H1 (cell line): Measurements from ENCODE around the gene POU6F2. TPM values are rescaled to one million over a fixed set of nuclear protein-coding genes. Genes with fewer than 3 reads are reported as not detected.

Source experiments
- CTCF ChIA-PET: fragments of 300-600 bp; sonication (Branson Sonifier 250); formaldehyde crosslinking; loops from one replicate; lab custom pipeline; 2021; ENCODE audit not compliant: partially characterized antibody; lab: Charles Lee
- POLR2A ChIA-PET: fragments of 300-600 bp; sonication (Branson Sonifier 250); formaldehyde crosslinking; loops from one replicate; lab custom pipeline; 2021; ENCODE audit warnings: inconsistent platforms; ENCODE audit not compliant: partially characterized antibody; lab: Charles Lee
- DNase-seq, 2 experiments: peaks; one replicate each; pipeline versions ENCODE4 v3.0.0 to v3.0.0-alpha.2; 2010 to 2022; ENCODE audit warnings: low spot score in 2 of 2, low read depth in 1 of 2, mixed read lengths in 1 of 2
- FAIRE-seq: peaks from 2 replicates; lab custom pipeline; 2011; peaks lifted over from hg19 to GRCh38; lab: Jason Lieb, UNC
- H2AFZ ChIP-seq: 2 replicates; pipeline ENCODE4 v1.8.1; 2012; ENCODE audit warnings: low read length, inconsistent platforms
- H2AK5ac ChIP-seq: 2 replicates; pipeline ENCODE4 v1.6.1; 2013; ENCODE audit warnings: low read depth, low read length
- H2BK120ac ChIP-seq: replicated peaks from 2 replicates; pipeline ENCODE3; 2013; ENCODE audit warnings: low read depth, low read length, inconsistent platforms
- H2BK12ac ChIP-seq: 2 replicates; pipeline ENCODE4 v1.6.1; 2013; ENCODE audit warnings: low read depth, low read length
- H2BK15ac ChIP-seq: 2 replicates; pipeline ENCODE4 v1.6.1; 2013; ENCODE audit warnings: low read length
- H2BK20ac ChIP-seq: 2 replicates; pipeline ENCODE4 v1.6.1; 2013; ENCODE audit warnings: low read length
- H2BK5ac ChIP-seq: 2 replicates; pipeline ENCODE4 v1.6.1; 2013; ENCODE audit warnings: low read depth, low read length
- H3K14ac ChIP-seq: 2 replicates; pipeline ENCODE4 v1.6.1; 2013; ENCODE audit warnings: inconsistent platforms; ENCODE audit not compliant: insufficient read length
- H3K18ac ChIP-seq: 2 replicates; pipeline ENCODE4 v1.6.1; 2013; ENCODE audit warnings: low read length; ENCODE audit errors: extremely low read depth
- H3K23ac ChIP-seq: 2 replicates; pipeline ENCODE4 v1.6.1; 2013; ENCODE audit warnings: inconsistent platforms; ENCODE audit not compliant: insufficient read length
- H3K23me2 ChIP-seq: 2 replicates; pipeline ENCODE4 v1.6.1; 2013; ENCODE audit warnings: low read depth, low read length
- H3K27ac ChIP-seq: 2 replicates; pipeline ENCODE4 v1.6.1; 2011; ENCODE audit warnings: low read depth, low read length, inconsistent platforms
- H3K27me3 ChIP-seq, 4 experiments: replicated peaks in 1 of 4; 1 replicate in 1 of 4; 2 replicates in 3 of 4; pipeline versions ENCODE4 v1.6.1 to v1.8.1; 2011 to 2013; ENCODE audit warnings: low read length in 3 of 4, mild to moderate bottlenecking in 3 of 4, inconsistent platforms in 2 of 4, mixed read lengths in 2 of 4, moderate library complexity in 1 of 4; ENCODE audit not compliant: control insufficient read depth in 3 of 4, insufficient read depth in 3 of 4; ENCODE audit errors: extremely low read depth in 1 of 4
- H3K36me3 ChIP-seq, 4 experiments: 2 replicates each; pipeline versions ENCODE4 v1.6.1 to v1.8.1; 2011 to 2013; ENCODE audit warnings: mild to moderate bottlenecking in 4 of 4, low read length in 3 of 4, moderate library complexity in 2 of 4, control low read depth in 1 of 4, inconsistent platforms in 1 of 4; ENCODE audit not compliant: insufficient read depth in 4 of 4, control insufficient read depth in 2 of 4
- H3K4ac ChIP-seq: replicated peaks from 2 replicates; pipeline ENCODE3; 2013; ENCODE audit warnings: low read length, low read depth, mixed read lengths, inconsistent platforms; ENCODE audit not compliant: insufficient read length
- H3K4me1 ChIP-seq, 4 experiments: replicated peaks in 1 of 4; 1 replicate in 1 of 4; 2 replicates in 3 of 4; pipeline versions ENCODE4 v1.6.1 to v1.8.1; 2011 to 2013; ENCODE audit warnings: low read length in 3 of 4, inconsistent platforms in 2 of 4, mixed read lengths in 1 of 4; ENCODE audit not compliant: insufficient read depth in 4 of 4, control insufficient read depth in 3 of 4
- H3K4me2 ChIP-seq, 2 experiments: 2 replicates each; pipeline versions ENCODE4 v1.6.1 to v1.8.1; 2011 to 2013; ENCODE audit warnings: low read depth in 2 of 2, low read length in 2 of 2, control low read depth in 1 of 2, inconsistent platforms in 1 of 2, mild to moderate bottlenecking in 1 of 2; ENCODE audit not compliant: insufficient read depth in 1 of 2
- H3K4me3 ChIP-seq, 4 experiments: fragments of 200-600, 300-600 bp in 1 of 4; sonication (generic), shearing (Covaris generic), sonication (Bioruptor Twin) in 1 of 4; 2 replicates each; pipeline versions ENCODE4 v1.5.1 to v1.8.1; 2011 to 2016; ENCODE audit warnings: low read length in 4 of 4, low read depth in 3 of 4, control low read depth in 2 of 4, inconsistent platforms in 2 of 4, mild to moderate bottlenecking in 2 of 4, mixed read lengths in 1 of 4, moderate library complexity in 1 of 4; ENCODE audit not compliant: insufficient read depth in 2 of 4; ENCODE audit errors: extremely low read depth in 1 of 4
- H3K56ac ChIP-seq: replicated peaks from 2 replicates; pipeline ENCODE3; 2013; ENCODE audit warnings: low read depth, mild to moderate bottlenecking, mixed read lengths, low read length, inconsistent platforms; ENCODE audit not compliant: insufficient read length
- H3K79me1 ChIP-seq: 2 replicates; pipeline ENCODE4 v1.6.1; 2013; ENCODE audit warnings: low read depth, low read length, control low read depth
- H3K79me2 ChIP-seq, 2 experiments: 2 replicates each; pipeline versions ENCODE4 v1.6.1 to v1.8.1; 2012 to 2013; ENCODE audit warnings: low read length in 2 of 2, mild to moderate bottlenecking in 2 of 2, inconsistent platforms in 1 of 2; ENCODE audit not compliant: insufficient read depth in 2 of 2, control insufficient read depth in 1 of 2
- H3K9ac ChIP-seq, 4 experiments: replicated peaks in 1 of 4; 1 replicate in 1 of 4; 2 replicates in 3 of 4; pipeline versions ENCODE4 v1.6.1 to v1.8.1; 2011 to 2013; ENCODE audit warnings: low read depth in 3 of 4, low read length in 3 of 4, control low read depth in 2 of 4, mild to moderate bottlenecking in 2 of 4, moderate library complexity in 2 of 4, inconsistent platforms in 1 of 4; ENCODE audit errors: extremely low read depth in 1 of 4
- H3K9me3 ChIP-seq, 2 experiments: 2 replicates each; pipeline versions ENCODE4 v1.6.1 to v1.8.1; 2012 to 2013; ENCODE audit warnings: mild to moderate bottlenecking in 2 of 2, moderate library complexity in 2 of 2, control low read depth in 1 of 2, inconsistent platforms in 1 of 2, low read depth in 1 of 2, low read length in 1 of 2, mixed read lengths in 1 of 2; ENCODE audit not compliant: insufficient read depth in 2 of 2
- H4K20me1 ChIP-seq, 2 experiments: replicated peaks in 1 of 2; 2 replicates each; pipeline versions ENCODE3 to v1.8.1; 2011 to 2013; ENCODE audit warnings: inconsistent platforms in 2 of 2, low read length in 2 of 2, mild to moderate bottlenecking in 1 of 2; ENCODE audit not compliant: insufficient read depth in 2 of 2, control insufficient read depth in 1 of 2
- H4K5ac ChIP-seq: 2 replicates; pipeline ENCODE4 v1.6.1; 2013; ENCODE audit warnings: low read length, low read depth, mixed read lengths, inconsistent platforms; ENCODE audit not compliant: insufficient read length
- H4K8ac ChIP-seq: 2 replicates; pipeline ENCODE4 v1.8.0; 2013; ENCODE audit warnings: mild to moderate bottlenecking, moderate library complexity, low read length, inconsistent platforms; ENCODE audit not compliant: insufficient read depth; ENCODE audit errors: extremely low read depth
- H4K91ac ChIP-seq: replicated peaks from 2 replicates; pipeline ENCODE3; 2013; ENCODE audit warnings: low read length, mixed read lengths, inconsistent platforms; ENCODE audit not compliant: insufficient read length
- CBX5 ChIP-seq: fragments of 300-800, 300-1000 bp; sonication (generic); IDR thresholded peaks from 2 replicates; pipeline ENCODE4 v1.7.1; 2016; ENCODE audit warnings: antibody characterized with exemption, low read length, low read depth
- CHD1 ChIP-seq: IDR thresholded peaks from 2 replicates; pipeline ENCODE4 v1.6.1; 2012; ENCODE audit warnings: low read depth, low read length, improper control_type of control experiment
- EGR1 ChIP-seq: IDR thresholded peaks from 2 replicates; pipeline ENCODE4 v1.6.1; 2011; ENCODE audit warnings: low read depth, low read length, borderline replicate concordance
- EP300 ChIP-seq, 2 experiments: IDR thresholded peaks; 1 replicate in 1 of 2; 2 replicates in 1 of 2; pipeline ENCODE4 v1.6.1; 2011 to 2012; ENCODE audit warnings: low read depth in 2 of 2, low read length in 2 of 2, mild to moderate bottlenecking in 2 of 2, borderline replicate concordance in 1 of 2, inconsistent platforms in 1 of 2, moderate library complexity in 1 of 2
- GABPA ChIP-seq: IDR thresholded peaks from 2 replicates; pipeline ENCODE4 v1.6.1; 2011; ENCODE audit warnings: mild to moderate bottlenecking, low read length, moderate library complexity, borderline replicate concordance; ENCODE audit not compliant: insufficient read depth
- GTF2F1 ChIP-seq: IDR thresholded peaks from 2 replicates; pipeline ENCODE4 v1.6.1; 2012; ENCODE audit warnings: low read depth, low read length, improper control_type of control experiment, borderline replicate concordance
- KDM5A ChIP-seq: fragments of 200-600 bp; IDR thresholded peaks from 2 replicates; pipeline ENCODE4 v1.7.1; 2012; ENCODE audit warnings: mild to moderate bottlenecking, low read length, inconsistent platforms, mixed read lengths
- MAFK ChIP-seq: IDR thresholded peaks from 2 replicates; pipeline ENCODE4 v1.6.1; 2012; ENCODE audit warnings: low read depth, mild to moderate bottlenecking, improper control_type of control experiment, low read length
- PHF8 ChIP-seq: fragments of 200-600 bp; sonication (generic); conservative IDR thresholded peaks from 2 replicates; pipeline ENCODE4 v1.7.1; 2012; ENCODE audit warnings: low read depth, mild to moderate bottlenecking, inconsistent platforms, low read length, moderate library complexity
- RAD21 ChIP-seq, 2 experiments: IDR thresholded peaks in 1 of 2; conservative IDR thresholded peaks in 1 of 2; 2 replicates each; pipeline ENCODE4 v1.6.1; 2011; ENCODE audit warnings: low read depth in 2 of 2, low read length in 2 of 2, improper control_type of control experiment in 1 of 2, inconsistent platforms in 1 of 2, mild to moderate bottlenecking in 1 of 2, moderate library complexity in 1 of 2
- RFX5 ChIP-seq: IDR thresholded peaks from 2 replicates; pipeline ENCODE4 v1.6.1; 2011; ENCODE audit warnings: low read depth, low read length, improper control_type of control experiment, borderline replicate concordance
- SRF ChIP-seq: IDR thresholded peaks from 2 replicates; pipeline ENCODE4 v1.6.1; 2011; ENCODE audit warnings: mild to moderate bottlenecking, low read depth, low read length, moderate library complexity
- SUZ12 ChIP-seq: fragments of 200-600 bp; sonication (generic); IDR thresholded peaks from 2 replicates; pipeline ENCODE4 v1.6.1; 2012; ENCODE audit warnings: mild to moderate bottlenecking, inconsistent platforms, low read length, moderate library complexity, mixed read lengths
- WGBS, 2 experiments: shearing (Covaris generic) in 1 of 2; methylation state at CpG; one replicate each; pipeline versions ENCODE4 v1.1.6 to v1.1.7; 2013 to 2015; ENCODE audit warnings: low lambda C conversion rate in 2 of 2, mixed read lengths in 2 of 2, inconsistent platforms in 1 of 2, low coverage in 1 of 2, missing lambda C conversion rate in 1 of 2; ENCODE audit not compliant: insufficient replicate concordance in 2 of 2, insufficient coverage in 1 of 2, insufficient read length in 1 of 2; ENCODE audit errors: extremely low coverage in 1 of 2, missing lambda C conversion rate in 1 of 2; 5-methylcytosine and 5-hydroxymethylcytosine counted together
- polyA plus RNA-seq, 7 experiments: library from polyadenylated mRNA; depleted of rRNA in 3 of 7; stranded (reverse) in 5 of 7; unstranded in 2 of 7; fragments of >200 nt in 5 of 7; fragments of 200-250 nt in 2 of 7; gene quantifications; 1 replicate in 5 of 7; 2 replicates in 1 of 7; 4 replicates in 1 of 7; pipeline versions ENCODE4 v1.2.1 to v1.2.3, GENCODE V29; 2011 to 2013; ENCODE audit warnings: missing spikeins in 2 of 7, mixed read lengths in 2 of 7
- total RNA-seq: library from RNA; stranded (reverse); fragmentation: NEBNext Ultra II Directional; extraction: Animal tissue kit (Norgen Biotek cat#: 25700); gene quantifications from 2 replicates; pipeline ENCODE4 v1.2.1, GENCODE V29; 2021

POU6F2 gene
- total and polyA plus RNA-seq, 2 of the 8 experiments (the other 6 are each of a cell fraction or from before 2014, with no cell fraction given), result 1.1 to 2.0 TPM

- no peak overlapping the region for H3K56ac ChIP-seq
- CTCF ChIA-PET, result interaction anchor here (0.8 to 1.3 kb wide), 2 partner anchors 33 to 129 kb away, joined by 3 to 4 read pairs; no protein-coding TSS in a partner anchor
- POLR2A ChIA-PET, result no interaction called here
- FAIRE-seq, result no peak
- H3K79me2 ChIP-seq, result no peaks in the 10 kb centered on the region
- no peak overlapping the region for H2BK12ac ChIP-seq
- H3K23ac ChIP-seq, result no peak overlapping the region
- no peak overlapping the region for H2BK120ac ChIP-seq
- H3K9ac ChIP-seq, result no peak overlapping the region
- no peak overlapping the region for H3K18ac ChIP-seq
- H3K4me2 ChIP-seq, result no peak overlapping the region
- H4K8ac ChIP-seq, result no peak overlapping the region
- H2AFZ ChIP-seq, result no peak overlapping the region
- no peak overlapping the region for H4K5ac ChIP-seq
- no peak overlapping the region for H2BK5ac ChIP-seq
- no peaks in the 10 kb centered on the region for H3K27me3 ChIP-seq
- H3K14ac ChIP-seq, result no peak overlapping the region
- no peaks in the 10 kb centered on the region for H4K20me1 ChIP-seq
- no peaks in the 10 kb centered on the region for H3K23me2 ChIP-seq
- H3K27ac ChIP-seq, result no peak overlapping the region
- no peak for DNase-seq
- H2BK20ac ChIP-seq, result no peak overlapping the region
- H4K91ac ChIP-seq, result no peak overlapping the region
- 97% methylated on average over 4 of the region's 4 CpGs; no CpG with 5 or more reads in 1 of the 2 experiments for WGBS, 2 experiments
- H3K79me1 ChIP-seq, result no peaks in the 10 kb centered on the region
- 0 out of 8 replicates have a peak, but pooled peaks cover 0 to 5% (median 0%) of the 10 kb centered on the region in 4 experiments for H3K36me3 ChIP-seq
- no peak overlapping the region for H2BK15ac ChIP-seq
- no peak overlapping the region for H2AK5ac ChIP-seq
- H3K4me1 ChIP-seq, result peaks cover 0 to 3% (median 0%) of the 10 kb centered on the region in 4 experiments; a peak in 2 of 7 replicates
- no peak overlapping the region for H3K4ac ChIP-seq
- no peak overlapping the region for H3K4me3 ChIP-seq
- H3K9me3 ChIP-seq, result peaks cover 4 to 6% of the 10 kb centered on the region in 2 experiments
- TF ChIP-seq PHF8, result no peak
- no peak for TF ChIP-seq EP300 (IDR thresholded peaks at IDR 0.05; ENCODE audit: borderline replicate concordance in 1 of 2, low read depth in 2 of 2, low read length in 2 of 2)
- no peak for TF ChIP-seq SRF
- no peak for TF ChIP-seq CBX5
- TF ChIP-seq EGR1, result no peak
- TF ChIP-seq CHD1, result no peak
- no peak for TF ChIP-seq RAD21 (IDR thresholded peaks at IDR 0.05 in 1 of 2, conservative IDR thresholded peaks at IDR 0.05 in 1 of 2; ENCODE audit: low read depth in 2 of 2, low read length in 2 of 2)
- no peak for TF ChIP-seq RFX5
- TF ChIP-seq GTF2F1, result no peak
- no peak for TF ChIP-seq KDM5A
- TF ChIP-seq SUZ12, result no peak
- no peak for TF ChIP-seq MAFK
- TF ChIP-seq GABPA, result no peak
Observed at GRCh38 chr7:39324139-39324760, 346.5 kb downstream of the POU6F2 start.
